ENCODE measurements around the gene NELFB. TPM values are rescaled to one million over a fixed set of nuclear protein-coding genes. Genes with fewer than 3 reads are reported as not detected.

The NELFB gene
- polyA plus RNA-seq, 3 donors = 17.3 to 44.2 (median 18.8) TPM

DNA sequence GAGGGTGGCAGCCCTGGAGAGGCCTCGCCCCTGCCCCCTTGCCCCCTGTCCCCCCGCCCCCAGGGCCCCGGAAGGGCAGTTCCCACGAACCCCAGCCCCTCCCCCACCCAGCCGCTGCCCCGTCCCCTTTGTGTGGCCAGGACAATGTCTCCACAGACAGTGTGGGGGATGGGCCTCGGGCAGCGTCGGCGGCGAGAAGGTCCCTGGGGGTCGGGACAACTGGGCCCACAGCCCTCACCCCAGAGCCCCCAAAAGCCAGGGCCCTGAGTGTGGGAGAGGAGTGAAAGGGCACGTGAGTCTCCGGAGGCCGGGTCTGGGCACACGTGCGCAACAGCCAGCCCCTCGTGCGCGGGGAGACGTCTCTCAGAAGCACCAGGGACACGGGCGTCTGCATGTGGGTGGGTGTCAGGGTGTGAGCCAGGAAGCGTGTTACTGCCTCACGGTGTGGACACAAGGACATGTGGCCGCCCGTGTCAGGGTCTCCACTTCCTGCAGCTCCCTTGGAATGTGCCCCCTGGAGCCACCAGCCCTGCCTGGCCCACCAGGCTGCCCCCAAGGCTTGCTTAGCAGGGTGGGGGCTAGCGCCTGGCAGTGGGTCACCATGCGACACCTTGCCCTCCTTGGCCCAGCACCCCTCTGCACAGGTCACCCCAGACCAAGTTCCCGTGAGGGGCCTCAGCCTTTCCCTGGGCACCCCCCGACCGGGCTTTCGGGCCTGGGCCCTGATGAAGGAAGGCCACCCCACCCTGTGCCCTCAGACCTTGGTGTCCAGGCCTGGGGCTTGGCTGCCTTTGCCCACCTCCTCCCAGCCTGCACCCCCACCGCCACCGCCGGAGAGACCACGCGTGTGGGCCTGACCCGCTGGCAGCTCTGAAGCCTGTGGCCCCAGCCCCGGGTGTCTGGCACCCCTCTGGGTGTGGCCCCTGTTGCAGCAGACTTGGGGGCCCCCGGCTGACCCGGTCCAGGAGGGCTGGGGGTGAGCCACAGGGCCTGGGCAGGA lies 59.7 kb downstream of the NELFB start:
- no peaks in the 10 kb centered on the region for H3K79me2 ChIP-seq (ENCODE audit: insufficient read depth, low read length)
- 93% methylated on average over 28 of the region's 42 CpGs for WGBS (ENCODE audit: insufficient coverage)
- no peaks in the 10 kb centered on the region for H3K9me3 Mint-ChIP-seq
- TF ChIP-seq, protein P1, sequence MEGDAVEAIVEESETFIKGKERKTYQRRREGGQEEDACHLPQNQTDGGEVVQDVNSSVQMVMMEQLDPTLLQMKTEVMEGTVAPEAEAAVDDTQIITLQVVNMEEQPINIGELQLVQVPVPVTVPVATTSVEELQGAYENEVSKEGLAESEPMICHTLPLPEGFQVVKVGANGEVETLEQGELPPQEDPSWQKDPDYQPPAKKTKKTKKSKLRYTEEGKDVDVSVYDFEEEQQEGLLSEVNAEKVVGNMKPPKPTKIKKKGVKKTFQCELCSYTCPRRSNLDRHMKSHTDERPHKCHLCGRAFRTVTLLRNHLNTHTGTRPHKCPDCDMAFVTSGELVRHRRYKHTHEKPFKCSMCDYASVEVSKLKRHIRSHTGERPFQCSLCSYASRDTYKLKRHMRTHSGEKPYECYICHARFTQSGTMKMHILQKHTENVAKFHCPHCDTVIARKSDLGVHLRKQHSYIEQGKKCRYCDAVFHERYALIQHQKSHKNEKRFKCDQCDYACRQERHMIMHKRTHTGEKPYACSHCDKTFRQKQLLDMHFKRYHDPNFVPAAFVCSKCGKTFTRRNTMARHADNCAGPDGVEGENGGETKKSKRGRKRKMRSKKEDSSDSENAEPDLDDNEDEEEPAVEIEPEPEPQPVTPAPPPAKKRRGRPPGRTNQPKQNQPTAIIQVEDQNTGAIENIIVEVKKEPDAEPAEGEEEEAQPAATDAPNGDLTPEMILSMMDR (IDR thresholded peaks at IDR 0.05) = no peak
- intact Hi-C loops (cut with micrococcal nuclease) = no loop called here
- peaks cover 5 to 10% of the 10 kb centered on the region in 2 donors for H3K4me1 ChIP-seq (ENCODE audit: control insufficient read depth in 1 of 2, insufficient read depth in 2 of 2, low read length in 2 of 2)
- no peak overlapping the region for H3K4me3 Mint-ChIP-seq
- no peak overlapping the region for H3K4me2 ChIP-seq (replicated peaks; ENCODE audit: extremely low read depth, low read length, poor library complexity, severe bottlenecking)
- H3K4me3 ChIP-seq (replicated peaks in 1 of 3; ENCODE audit: low read depth in 2 of 3, low read length in 3 of 3) = no peak overlapping the region
- no peak overlapping the region for H3K27ac ChIP-seq (ENCODE audit: low read depth in 1 of 2, low read length in 2 of 2)
- no peaks in the 10 kb centered on the region for H3K36me3 Mint-ChIP-seq
- no peaks in the 10 kb centered on the region for H3K4me1 Mint-ChIP-seq
- H2AFZ ChIP-seq (ENCODE audit: insufficient read depth, low read depth, low read length, poor library complexity, severe bottlenecking) = no peak overlapping the region
- peaks cover 2 to 19% (median 4%) of the 10 kb centered on the region in 3 donors for H3K27me3 Mint-ChIP-seq (ENCODE audit: low read depth in 3 of 3)
- H3K9ac ChIP-seq (ENCODE audit: insufficient read depth, low read length, poor library complexity, severe bottlenecking) = no peak overlapping the region
- H3K9me3 ChIP-seq (replicated peaks in 1 of 2; ENCODE audit: control insufficient read depth in 1 of 2, insufficient read depth in 1 of 2, low read length in 2 of 2) = no peaks in the 10 kb centered on the region
- no peaks in the 10 kb centered on the region for H3K36me3 ChIP-seq (replicated peaks in 1 of 2; ENCODE audit: control insufficient read depth in 1 of 2, insufficient read depth in 2 of 2, low read length in 2 of 2)
- peak in 1 of 3 donors; percentile 3 for DNase-seq
- peaks cover 0 to 20% of the 10 kb centered on the region in 2 donors for H3K27me3 ChIP-seq (ENCODE audit: control insufficient read depth in 2 of 2, insufficient read depth in 2 of 2, low read length in 2 of 2)
- no peaks in the 10 kb centered on the region for H4K20me1 ChIP-seq (ENCODE audit: insufficient read depth, low read length)
- H3K27ac Mint-ChIP-seq = no peak overlapping the region

- no peaks in the 10 kb centered on the region for H3K9me3 Mint-ChIP-seq
- Histone ChIP-seq H3K4me1 (ENCODE audit: control insufficient read depth in 1 of 2, insufficient read depth in 2 of 2, low read length in 2 of 2) (peaks cover 10 to 17% of the 10 kb centered on the region in 2 donors), H3K27ac (ENCODE audit: low read depth in 1 of 2, low read length in 2 of 2) (no peak overlapping the region), H4K20me1 (ENCODE audit: insufficient read depth, low read length) (no peaks in the 10 kb centered on the region), H3K9me3 (replicated peaks in 1 of 2; ENCODE audit: control insufficient read depth in 1 of 2, insufficient read depth in 1 of 2, low read length in 2 of 2) (no peaks in the 10 kb centered on the region), H3K27me3 (ENCODE audit: control insufficient read depth in 2 of 2, insufficient read depth in 2 of 2, low read length in 2 of 2) (peaks cover 0 to 20% of the 10 kb centered on the region in 2 donors), H3K36me3 (replicated peaks in 1 of 2; ENCODE audit: control insufficient read depth in 1 of 2, insufficient read depth in 2 of 2, low read length in 2 of 2) (no peaks in the 10 kb centered on the region), H3K79me2 (ENCODE audit: insufficient read depth, low read length) (no peaks in the 10 kb centered on the region), H3K4me2 (replicated peaks; ENCODE audit: extremely low read depth, low read length, poor library complexity, severe bottlenecking) (peak overlapping the region; percentile 70), H3K4me3 (replicated peaks in 1 of 3; ENCODE audit: low read depth in 2 of 3, low read length in 3 of 3) (no peak overlapping the region), H2AFZ (ENCODE audit: insufficient read depth, low read depth, low read length, poor library complexity, severe bottlenecking) (no peak overlapping the region), H3K9ac (ENCODE audit: insufficient read depth, low read length, poor library complexity, severe bottlenecking) (no peak overlapping the region)
- no peak overlapping the region for H3K27ac Mint-ChIP-seq
- no peak for DNase-seq
- H3K4me1 Mint-ChIP-seq = peaks cover 3% of the 10 kb centered on the region
- TF ChIP-seq, protein P1 (IDR thresholded peaks at IDR 0.05) = no peak
- intact Hi-C loops (cut with micrococcal nuclease) = no loop called here
- peaks cover 2 to 19% (median 4%) of the 10 kb centered on the region in 3 donors for H3K27me3 Mint-ChIP-seq (ENCODE audit: low read depth in 3 of 3)
- H3K36me3 Mint-ChIP-seq = no peaks in the 10 kb centered on the region
- H3K4me3 Mint-ChIP-seq = no peak overlapping the region
- WGBS (ENCODE audit: insufficient coverage) = 50% methylated on average over 11 of the region's 18 CpGs
Observed at GRCh38 chr9:137315581-137316011, 60.5 kb downstream of the NELFB start.
